ENCODE results near the gene MLLT1. TPM values are rescaled to one million over a fixed set of nuclear protein-coding genes. Genes with fewer than 3 reads are reported as not detected.

MLLT1 gene
- total and polyA plus RNA-seq, 2 donors (not counting 1 experiment from before 2014, with no cell fraction given) = 19.4 to 40.2 TPM

GRCh38 chr19:6204866-6205723, 74.7 kb downstream of the MLLT1 start:
- ChIA-PET CTCF (no interaction called here), POLR2A (no interaction called here)
- no peaks in the 10 kb centered on the region for H4K20me1 ChIP-seq (ENCODE audit: control insufficient read depth, insufficient read depth, low read length, poor library complexity, severe bottlenecking)
- no peak overlapping the region for H2AFZ ChIP-seq (ENCODE audit: insufficient read depth, low read depth, low read length, poor library complexity, severe bottlenecking)
- H3K36me3 ChIP-seq (replicated peaks in 1 of 2; ENCODE audit: control extremely low read depth in 1 of 2, control insufficient read depth in 1 of 2, extremely low read depth in 1 of 2, insufficient read depth in 2 of 2, low read length in 1 of 2) = no peaks in the 10 kb centered on the region
- no peak overlapping the region for H3K4me3 ChIP-seq (ENCODE audit: control extremely low read depth in 1 of 5, extremely low read depth in 1 of 5, insufficient read depth in 1 of 5, low read depth in 2 of 5, low read length in 4 of 5)
- no peaks in the 10 kb centered on the region for H3K27me3 ChIP-seq (replicated peaks in 1 of 4; ENCODE audit: control extremely low read depth in 1 of 4, control insufficient read depth in 3 of 4, insufficient read depth in 4 of 4, low read length in 3 of 4)
- H3K27ac ChIP-seq (ENCODE audit: low read length in 2 of 2) = no peak overlapping the region
- H3K27ac Mint-ChIP-seq = no peak overlapping the region
- H3K9me3 ChIP-seq (ENCODE audit: control extremely low read depth in 1 of 3, control insufficient read depth in 2 of 3, insufficient read depth in 1 of 3, low read length in 2 of 3) = no peaks in the 10 kb centered on the region
- DNase-seq (no peak), ATAC-seq (ENCODE audit: low read depth) (no peak)
- TF ChIP-seq EZH2 (IDR thresholded peaks at IDR 0.05; ENCODE audit: borderline replicate concordance, insufficient read depth, low read depth, low read length, poor library complexity, severe bottlenecking) (no peak), CTCF (IDR thresholded peaks at IDR 0.05) (no peak)
- H3K27me3 Mint-ChIP-seq = no peaks in the 10 kb centered on the region
- no peak overlapping the region for H3K4me3 Mint-ChIP-seq
- H3K4me2 ChIP-seq (replicated peaks; ENCODE audit: low read depth, low read length, poor library complexity, severe bottlenecking) = no peak overlapping the region
- no peaks in the 10 kb centered on the region for H3K9me3 Mint-ChIP-seq (ENCODE audit: insufficient read depth)
- H3K4me1 ChIP-seq (ENCODE audit: control insufficient read depth in 2 of 2, insufficient read depth in 2 of 2, low read length in 2 of 2) = peaks cover 10 to 15% of the 10 kb centered on the region in 2 donors
- WGBS (ENCODE audit: insufficient coverage) = 92% methylated on average over 14 of the region's 19 CpGs
- H3K4me1 Mint-ChIP-seq = peaks cover 18% of the 10 kb centered on the region
- H3K79me2 ChIP-seq (ENCODE audit: control insufficient read depth, insufficient read depth, low read length) = no peaks in the 10 kb centered on the region
- H3K9ac ChIP-seq (ENCODE audit: low read length) = no peak overlapping the region
- intact Hi-C loops (cut with micrococcal nuclease) = no loop called here

GRCh38 chr19:6204212-6204611, 75.6 kb downstream of the MLLT1 start:
- H3K79me2 ChIP-seq (ENCODE audit: control insufficient read depth, insufficient read depth, low read length) = no peaks in the 10 kb centered on the region
- H3K27me3 ChIP-seq (replicated peaks in 1 of 4; ENCODE audit: control extremely low read depth in 1 of 4, control insufficient read depth in 3 of 4, insufficient read depth in 4 of 4, low read length in 3 of 4) = no peaks in the 10 kb centered on the region
- no peaks in the 10 kb centered on the region for H4K20me1 ChIP-seq (ENCODE audit: control insufficient read depth, insufficient read depth, low read length, poor library complexity, severe bottlenecking)
- no peak overlapping the region for H3K27ac ChIP-seq (ENCODE audit: low read length in 2 of 2)
- no peaks in the 10 kb centered on the region for H3K9me3 ChIP-seq (ENCODE audit: control extremely low read depth in 1 of 3, control insufficient read depth in 2 of 3, insufficient read depth in 1 of 3, low read length in 2 of 3)
- H3K9ac ChIP-seq (ENCODE audit: low read length) = no peak overlapping the region
- no peak for TF ChIP-seq EZH2 (IDR thresholded peaks at IDR 0.05; ENCODE audit: borderline replicate concordance, insufficient read depth, low read depth, low read length, poor library complexity, severe bottlenecking)
- TF ChIP-seq CTCF (IDR thresholded peaks at IDR 0.05) = no peak
- ChIA-PET CTCF (interaction anchor here (0.7 to 2.2 kb wide), 2 partner anchors 14 to 582 kb away, joined by 3 to 11 read pairs; partner anchors contain the start of genes SAFB and SAFB2), POLR2A (no interaction called here)
- no peaks in the 10 kb centered on the region for H3K36me3 ChIP-seq (replicated peaks in 1 of 2; ENCODE audit: control extremely low read depth in 1 of 2, control insufficient read depth in 1 of 2, extremely low read depth in 1 of 2, insufficient read depth in 2 of 2, low read length in 1 of 2)
- Mint-ChIP-seq H3K4me1 (peaks cover 23% of the 10 kb centered on the region), H3K9me3 (ENCODE audit: insufficient read depth) (no peaks in the 10 kb centered on the region), H3K4me3 (no peak overlapping the region), H3K27me3 (no peaks in the 10 kb centered on the region), H3K27ac (no peak overlapping the region)
- H3K4me2 ChIP-seq (replicated peaks; ENCODE audit: low read depth, low read length, poor library complexity, severe bottlenecking) = no peak overlapping the region
- no peak overlapping the region for H3K4me3 ChIP-seq (ENCODE audit: control extremely low read depth in 1 of 5, extremely low read depth in 1 of 5, insufficient read depth in 1 of 5, low read depth in 2 of 5, low read length in 4 of 5)
- 100% methylated on average over 1 of the region's 6 CpGs for WGBS (ENCODE audit: insufficient coverage)
- no peak overlapping the region for H2AFZ ChIP-seq (ENCODE audit: insufficient read depth, low read depth, low read length, poor library complexity, severe bottlenecking)
- intact Hi-C loops (cut with micrococcal nuclease) = no loop called here
- DNase-seq (no peak), ATAC-seq (ENCODE audit: low read depth) (no peak)
- H3K4me1 ChIP-seq (ENCODE audit: control insufficient read depth in 2 of 2, insufficient read depth in 2 of 2, low read length in 2 of 2) = peaks cover 10 to 21% of the 10 kb centered on the region in 2 donors

Data from B cell (primary cell).